Right lobe of liver (tissue), 6 donors: Measurements from ENCODE around the gene ZNF425. TPM values are rescaled to one million over a fixed set of nuclear protein-coding genes. Genes with fewer than 3 reads are reported as not detected.

Experiments
- ATAC-seq, 4 donors: fragments of 200-7000 bp; cut with Tn5 transposase; one replicate each; pipeline ENCODE4 v1.9.1; 2020; ENCODE audit warnings: mild to moderate bottlenecking in 4 of 4, moderate library complexity in 4 of 4
- DNase-seq, 3 donors: peaks; one replicate each; pipeline ENCODE4 v3.0.0-alpha.2; 2020
- H3K27ac ChIP-seq, 3 donors: fragments of 200-600 bp; one replicate each; pipeline ENCODE4 v1.8.0; 2022
- H3K27me3 ChIP-seq, 2 donors: fragments of 200-600 bp; one replicate each; pipeline ENCODE4 v1.8.0; 2022
- H3K36me3 ChIP-seq, 4 donors: fragments of 200-600 bp; sonication (generic) in 1 of 4; one replicate each; pipeline versions ENCODE4 v1.5.1 to v1.8.0; 2017 to 2022; ENCODE audit warnings: control low read depth in 1 of 4
- H3K4me1 ChIP-seq, 4 donors: fragments of 200-600 bp; sonication (generic) in 1 of 4; one replicate each; pipeline versions ENCODE4 v1.5.1 to v1.8.0; 2017 to 2022; ENCODE audit warnings: control low read depth in 1 of 4
- H3K4me3 ChIP-seq, 3 donors: fragments of 200-600 bp; one replicate each; pipeline ENCODE4 v1.8.0; 2022
- H3K9me3 ChIP-seq, 4 donors: fragments of 200-600 bp; sonication (generic) in 1 of 4; one replicate each; pipeline versions ENCODE4 v1.5.1 to v1.8.0; 2017 to 2022; ENCODE audit warnings: control low read depth in 1 of 4
- POLR2A ChIP-seq: fragments of 450-650 bp; IDR thresholded peaks from one replicate; pipeline ENCODE4 v1.6.1; 2017; ENCODE audit warnings: antibody characterized with exemption, mild to moderate bottlenecking
- WGBS: methylation state at CpG from one replicate; pipeline ENCODE4 v1.1.6; 2018; ENCODE audit warnings: low coverage, low lambda C conversion rate; ENCODE audit not compliant: insufficient coverage; ENCODE audit errors: missing lambda C conversion rate; 5-methylcytosine and 5-hydroxymethylcytosine counted together
- intact Hi-C, 2 donors: fragments of 100-400 bp; cut with DNase I; formaldehyde crosslinking; loops; one replicate each; pipeline versions ENCODE4 v1.11.2 to v1.14.1; 2022
- total RNA-seq, 6 experiments: library from RNA; depleted of rRNA in 2 of 6; stranded (reverse); fragments of >200 nt in 2 of 6; fragmentation: NEBNext Ultra II Directional in 3 of 6; extraction: Animal tissue kit (Norgen Biotek cat#: 25700) in 3 of 6; gene quantifications; one replicate each; pipeline versions ENCODE4 v1.1.0 to v1.2.4, GENCODE V29; 2016 to 2023
- TF ChIP-seq, protein P1 (sequence below), 4 donors: fragments of 200-600 bp in 3 of 4; fragments of 450-650 bp in 1 of 4; IDR thresholded peaks; one replicate each; pipeline versions ENCODE4 v1.5.1 to v1.8.0; 2016 to 2022; ENCODE audit warnings: antibody characterized with exemption in 4 of 4, mild to moderate bottlenecking in 2 of 4
- donor health status: DM: no; HTN: yes; CAD: no.
- donor health status: DM: no; HTN: no; CAD: no.
- donor health status: DM: no; HTN: no; CAD: no.
- donor health status: DM: no; HTN: yes; CAD: no.
- donor health status: DM: no; HTN: yes; CAD: no.

Gene ZNF425
- total RNA-seq, 6 experiments from 2014 or later = 0.06 to 1.4 (median 0.44) TPM

DNA sequence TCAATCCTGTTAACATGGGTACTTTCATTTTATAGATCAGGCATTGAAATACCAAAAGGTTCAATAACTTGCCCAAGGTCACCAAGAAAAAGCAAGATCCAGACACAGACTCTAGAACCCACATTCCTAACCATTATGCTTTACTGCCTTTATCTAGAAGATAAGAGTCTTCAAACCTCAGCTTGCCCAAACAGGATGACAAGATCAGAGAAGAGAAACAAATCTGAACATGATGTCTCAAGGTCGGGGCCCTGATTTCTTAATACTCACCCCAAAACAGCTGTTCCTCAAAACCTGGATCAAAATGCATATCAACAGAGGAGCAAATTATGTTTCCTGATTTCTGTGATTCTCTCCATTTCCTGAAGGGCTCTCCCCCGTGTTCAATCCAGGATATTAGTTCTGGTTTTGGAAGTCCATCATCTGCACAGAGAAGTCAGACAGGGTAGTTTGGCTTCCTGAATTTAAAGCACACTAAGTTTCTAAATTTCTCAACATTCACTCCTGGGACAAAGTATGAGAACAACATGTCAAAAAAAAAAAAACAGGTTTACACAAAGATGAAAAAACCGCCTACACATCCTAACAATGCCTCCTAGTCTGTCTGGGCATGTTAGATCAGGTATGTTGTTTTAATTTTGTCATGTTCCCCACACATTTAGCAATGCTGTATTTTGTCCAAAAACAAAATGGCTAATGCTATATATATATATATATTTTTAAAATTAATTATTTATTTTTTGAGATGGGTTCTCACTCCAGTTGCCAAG, 51.8 kb downstream of the ZNF425 start:
- no peaks in the 10 kb centered on the region for H3K27me3 ChIP-seq
- no peaks in the 10 kb centered on the region for H3K9me3 ChIP-seq
- H3K4me3 ChIP-seq = no peak overlapping the region
- no peak overlapping the region for H3K27ac ChIP-seq
- DNase-seq (no peak), ATAC-seq (no peak)
- H3K36me3 ChIP-seq = peaks cover 0 to 30% (median 6%) of the 10 kb centered on the region in 4 donors
- intact Hi-C loops = no loop called here
- TF ChIP-seq, protein P1, sequence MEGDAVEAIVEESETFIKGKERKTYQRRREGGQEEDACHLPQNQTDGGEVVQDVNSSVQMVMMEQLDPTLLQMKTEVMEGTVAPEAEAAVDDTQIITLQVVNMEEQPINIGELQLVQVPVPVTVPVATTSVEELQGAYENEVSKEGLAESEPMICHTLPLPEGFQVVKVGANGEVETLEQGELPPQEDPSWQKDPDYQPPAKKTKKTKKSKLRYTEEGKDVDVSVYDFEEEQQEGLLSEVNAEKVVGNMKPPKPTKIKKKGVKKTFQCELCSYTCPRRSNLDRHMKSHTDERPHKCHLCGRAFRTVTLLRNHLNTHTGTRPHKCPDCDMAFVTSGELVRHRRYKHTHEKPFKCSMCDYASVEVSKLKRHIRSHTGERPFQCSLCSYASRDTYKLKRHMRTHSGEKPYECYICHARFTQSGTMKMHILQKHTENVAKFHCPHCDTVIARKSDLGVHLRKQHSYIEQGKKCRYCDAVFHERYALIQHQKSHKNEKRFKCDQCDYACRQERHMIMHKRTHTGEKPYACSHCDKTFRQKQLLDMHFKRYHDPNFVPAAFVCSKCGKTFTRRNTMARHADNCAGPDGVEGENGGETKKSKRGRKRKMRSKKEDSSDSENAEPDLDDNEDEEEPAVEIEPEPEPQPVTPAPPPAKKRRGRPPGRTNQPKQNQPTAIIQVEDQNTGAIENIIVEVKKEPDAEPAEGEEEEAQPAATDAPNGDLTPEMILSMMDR (IDR thresholded peaks at IDR 0.05) = no peak
- no peak for TF ChIP-seq POLR2A
- no peaks in the 10 kb centered on the region for H3K4me1 ChIP-seq
- 93% methylated on average over 3 of the region's 3 CpGs for WGBS

DNA sequence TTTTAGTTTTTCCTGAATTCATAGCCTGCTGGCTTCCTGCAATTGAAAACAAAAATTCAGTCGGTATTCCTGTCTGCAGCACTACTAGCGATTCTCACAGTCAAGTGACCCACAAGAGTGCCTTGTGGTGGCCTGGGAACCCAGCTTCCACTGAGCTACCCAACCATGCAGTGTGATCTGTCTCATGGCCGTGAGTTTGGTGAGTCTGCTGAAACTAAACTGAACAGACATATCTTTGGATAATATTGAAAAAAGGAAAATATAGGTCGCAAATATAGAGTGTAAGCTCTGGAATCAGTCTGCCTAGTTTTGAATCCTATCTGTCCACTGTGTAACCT, 53.7 kb downstream of the ZNF425 start:
- Histone ChIP-seq H3K9me3 (no peaks in the 10 kb centered on the region), H3K27me3 (no peaks in the 10 kb centered on the region), H3K4me3 (no peak overlapping the region), H3K36me3 (peaks cover 0 to 30% (median 6%) of the 10 kb centered on the region in 4 donors), H3K27ac (no peak overlapping the region), H3K4me1 (no peaks in the 10 kb centered on the region)
- intact Hi-C loops = no loop called here
- DNase-seq (no peak), ATAC-seq (no peak)
- 100% methylated on average over 3 of the region's 4 CpGs for WGBS
- TF ChIP-seq, protein P1 (IDR thresholded peaks at IDR 0.05) = no peak
- no peak for TF ChIP-seq POLR2A

GRCh38 chr7:149071641-149072437, 54.3 kb downstream of the ZNF425 start:
- Histone ChIP-seq H3K27ac (no peak overlapping the region), H3K9me3 (no peaks in the 10 kb centered on the region), H3K4me1 (no peaks in the 10 kb centered on the region), H3K27me3 (no peaks in the 10 kb centered on the region), H3K4me3 (no peak overlapping the region), H3K36me3 (peaks cover 0 to 30% (median 6%) of the 10 kb centered on the region in 4 donors)
- 84% methylated on average over 8 of the region's 46 CpGs for WGBS
- DNase-seq (peak in 1 of 3 donors; percentile 24), ATAC-seq (peak in 3 of 4 donors; percentile 22 to 55 (median 25))
- intact Hi-C loops = no loop called here
- TF ChIP-seq POLR2A = no peak
- TF ChIP-seq, protein P1 (IDR thresholded peaks at IDR 0.05) = no peak

DNA sequence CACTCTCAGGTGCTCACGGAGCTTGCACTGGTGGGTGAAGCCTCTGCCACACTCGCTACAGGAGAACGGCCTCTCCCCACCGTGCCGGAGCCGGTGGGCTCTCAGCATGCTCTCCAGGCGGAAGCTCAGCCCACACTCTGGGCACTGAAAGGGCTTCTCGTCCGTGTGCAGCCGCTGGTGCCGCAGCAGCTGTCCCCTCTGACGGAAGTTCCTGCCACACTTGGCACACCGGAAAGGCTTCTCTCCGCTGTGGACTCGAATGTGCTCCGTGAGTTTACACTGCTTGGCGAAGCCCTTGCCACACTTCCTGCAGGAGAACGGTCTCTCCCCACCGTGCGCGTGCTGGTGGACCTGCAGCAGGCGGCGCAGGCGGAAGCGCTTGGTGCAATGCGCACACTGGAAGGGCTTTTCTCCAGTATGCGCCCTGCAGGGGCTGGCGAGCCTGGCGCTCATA, 54.9 kb downstream of the ZNF425 start:
- Histone ChIP-seq H3K27ac (no peak overlapping the region), H3K4me1 (no peaks in the 10 kb centered on the region), H3K4me3 (no peak overlapping the region), H3K9me3 (no peaks in the 10 kb centered on the region), H3K36me3 (peaks cover 0 to 30% (median 6%) of the 10 kb centered on the region in 4 donors), H3K27me3 (no peaks in the 10 kb centered on the region)
- no peak for TF ChIP-seq POLR2A
- TF ChIP-seq, protein P1 (IDR thresholded peaks at IDR 0.05) = no peak
- WGBS = no CpG with 5 or more reads among the region's 29 CpGs
- DNase-seq (no peak), ATAC-seq (peak in 1 of 4 donors; percentile 25)
- intact Hi-C loops = no loop called here
